Measurements from ENCODE around the gene CFD. TPM values are rescaled to one million over a fixed set of nuclear protein-coding genes. Genes with fewer than 3 reads are reported as not detected.

CFD gene
- total and polyA plus RNA-seq, 12 donors, result 21.1 to 583 (median 98.6) TPM

DNA sequence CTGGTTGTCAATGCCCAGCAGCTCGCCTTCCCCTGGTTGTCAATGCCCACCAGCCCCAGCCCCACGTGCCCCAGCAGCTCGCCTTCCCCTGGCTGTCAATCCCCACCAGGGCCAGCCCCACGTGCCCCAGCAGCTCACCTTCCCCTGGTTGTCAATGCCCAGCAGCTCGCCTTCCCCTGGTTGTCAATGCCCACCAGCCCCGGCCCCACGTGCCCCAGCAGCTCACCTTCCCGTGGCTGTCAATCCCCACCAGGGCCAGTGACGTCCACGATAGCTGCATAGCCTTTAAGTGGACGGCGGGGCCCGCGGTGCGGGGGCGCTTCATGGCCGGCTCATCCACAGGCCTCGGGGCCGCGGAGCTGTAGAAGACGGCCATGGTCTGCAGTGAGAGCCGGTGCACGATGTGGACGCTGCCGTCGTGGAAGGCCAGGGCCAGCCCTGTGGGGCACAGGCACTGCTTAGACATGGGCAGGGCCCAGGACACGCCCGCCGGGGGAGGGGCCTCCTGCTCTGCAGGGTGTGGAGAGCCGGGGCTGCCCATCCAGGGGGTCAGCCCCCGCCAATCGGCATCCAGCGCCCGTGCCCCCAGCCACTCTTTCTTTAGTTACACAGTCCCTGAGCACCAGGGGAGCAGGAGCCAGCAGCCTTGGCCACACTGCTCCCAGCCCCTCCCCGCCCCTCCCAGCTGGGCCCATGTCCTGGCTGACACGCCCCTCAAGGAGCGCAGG, 20.4 kb downstream of the CFD start:
- H3K4me3 ChIP-seq, result no peak overlapping the region
- DNase-seq (no peak), ATAC-seq (no peak)
- TF ChIP-seq, protein P1, sequence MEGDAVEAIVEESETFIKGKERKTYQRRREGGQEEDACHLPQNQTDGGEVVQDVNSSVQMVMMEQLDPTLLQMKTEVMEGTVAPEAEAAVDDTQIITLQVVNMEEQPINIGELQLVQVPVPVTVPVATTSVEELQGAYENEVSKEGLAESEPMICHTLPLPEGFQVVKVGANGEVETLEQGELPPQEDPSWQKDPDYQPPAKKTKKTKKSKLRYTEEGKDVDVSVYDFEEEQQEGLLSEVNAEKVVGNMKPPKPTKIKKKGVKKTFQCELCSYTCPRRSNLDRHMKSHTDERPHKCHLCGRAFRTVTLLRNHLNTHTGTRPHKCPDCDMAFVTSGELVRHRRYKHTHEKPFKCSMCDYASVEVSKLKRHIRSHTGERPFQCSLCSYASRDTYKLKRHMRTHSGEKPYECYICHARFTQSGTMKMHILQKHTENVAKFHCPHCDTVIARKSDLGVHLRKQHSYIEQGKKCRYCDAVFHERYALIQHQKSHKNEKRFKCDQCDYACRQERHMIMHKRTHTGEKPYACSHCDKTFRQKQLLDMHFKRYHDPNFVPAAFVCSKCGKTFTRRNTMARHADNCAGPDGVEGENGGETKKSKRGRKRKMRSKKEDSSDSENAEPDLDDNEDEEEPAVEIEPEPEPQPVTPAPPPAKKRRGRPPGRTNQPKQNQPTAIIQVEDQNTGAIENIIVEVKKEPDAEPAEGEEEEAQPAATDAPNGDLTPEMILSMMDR (IDR thresholded peaks at IDR 0.05), result no peak
- no peak overlapping the region for H3K27ac ChIP-seq
- no peaks in the 10 kb centered on the region for H3K9me3 ChIP-seq
- 90 to 91% methylated on average over 37 of the region's 37 CpGs for WGBS, 2 donors
- H3K36me3 ChIP-seq, result peaks cover 0 to 74% (median 28%) of the 10 kb centered on the region in 9 donors
- no peaks in the 10 kb centered on the region for H3K4me1 ChIP-seq
- H3K27me3 ChIP-seq, result no peaks in the 10 kb centered on the region
- intact Hi-C loops (cut with DNase I), result no loop called here

DNA sequence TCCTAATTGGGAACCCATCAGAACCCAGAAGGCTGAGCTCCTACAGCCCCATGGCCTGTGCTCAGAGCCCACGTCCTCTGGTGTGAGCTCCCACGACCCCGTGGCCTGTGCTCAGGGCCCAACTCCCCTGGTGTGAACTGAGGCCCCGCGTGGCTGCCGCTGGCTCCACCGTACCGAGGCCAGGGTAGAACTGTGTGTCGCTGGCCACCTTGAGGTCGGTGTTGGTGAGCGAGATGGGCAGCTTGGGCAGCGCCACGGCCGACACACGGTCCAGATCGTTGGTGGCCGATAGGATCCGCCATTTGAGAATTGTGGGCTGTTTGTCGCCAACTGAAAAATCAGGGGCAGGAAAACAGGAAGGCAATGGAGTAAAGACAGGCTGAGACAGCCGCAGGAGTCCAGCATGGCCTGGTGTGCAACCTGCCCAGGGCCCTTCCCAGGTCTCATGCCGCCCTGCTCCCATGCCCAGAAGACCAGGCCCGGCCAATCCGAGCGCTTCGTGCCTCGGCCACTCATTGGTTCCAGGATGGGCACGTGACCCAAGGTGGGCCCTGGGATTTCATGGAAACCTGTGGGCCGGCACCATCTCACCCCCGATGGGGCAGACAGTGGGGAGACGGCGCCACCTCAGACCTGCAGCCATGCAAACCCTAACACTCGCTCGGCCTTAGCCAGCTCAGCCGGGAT, 22.1 kb downstream of the CFD start:
- no peaks in the 10 kb centered on the region for H3K27me3 ChIP-seq
- 98% methylated on average over 34 of the region's 34 CpGs for WGBS, 2 donors
- TF ChIP-seq, protein P1 (IDR thresholded peaks at IDR 0.05), result no peak
- intact Hi-C loops (cut with DNase I), result no loop called here
- peaks cover 0 to 74% (median 44%) of the 10 kb centered on the region in 9 donors for H3K36me3 ChIP-seq
- ATAC-seq (peak in 1 of 8 donors; percentile 29), DNase-seq (no peak)
- H3K27ac ChIP-seq, result no peak overlapping the region
- H3K4me3 ChIP-seq, result no peak overlapping the region
- no peaks in the 10 kb centered on the region for H3K4me1 ChIP-seq
- no peaks in the 10 kb centered on the region for H3K9me3 ChIP-seq

GRCh38 chr19:882871-883497, 23.5 kb downstream of the CFD start:
- Histone ChIP-seq H3K27me3 (no peaks in the 10 kb centered on the region), H3K36me3 (peaks cover 0 to 80% (median 38%) of the 10 kb centered on the region in 9 donors), H3K4me1 (no peaks in the 10 kb centered on the region), H3K9me3 (no peaks in the 10 kb centered on the region), H3K27ac (no peak overlapping the region), H3K4me3 (no peak overlapping the region)
- TF ChIP-seq, protein P1 (IDR thresholded peaks at IDR 0.05), result no peak
- DNase-seq (no peak), ATAC-seq (peak in 1 of 8 donors; percentile 14)
- WGBS, 2 donors, result 93 to 94% methylated on average over 21 to 30 of the region's 30 CpGs
- intact Hi-C loops (cut with DNase I), result no loop called here

- peaks cover 0 to 87% (median 38%) of the 10 kb centered on the region in 9 donors for H3K36me3 ChIP-seq
- TF ChIP-seq, protein P1 (IDR thresholded peaks at IDR 0.05), result no peak
- ATAC-seq (no peak), DNase-seq (no peak)
- 94 to 95% methylated on average over 22 of the region's 22 CpGs for WGBS, 2 donors
- H3K9me3 ChIP-seq, result no peaks in the 10 kb centered on the region
- H3K27ac ChIP-seq, result no peak overlapping the region
- H3K27me3 ChIP-seq, result no peaks in the 10 kb centered on the region
- no peaks in the 10 kb centered on the region for H3K4me1 ChIP-seq
- intact Hi-C loops (cut with DNase I), result no loop called here
- H3K4me3 ChIP-seq, result no peak overlapping the region
Observed at GRCh38 chr19:883661-884211, 24.3 kb downstream of the CFD start.

Data from heart right ventricle (tissue), 16 donors.